OCI-M2 (cell line): ENCODE measurements around the gene BPIFA3.
"Not testable (repeated sequence)": the region's sequence is repeated elsewhere in the genome, so short reads cannot be mapped to it uniquely, and the experiment has no call there.

Experiments used
- DNase-seq: peaks from one replicate; lab custom pipeline; 2025; ENCODE audit not compliant: unreplicated experiment; lab: John Stamatoyannopoulos, UW

BPIFA3 gene

DNA sequence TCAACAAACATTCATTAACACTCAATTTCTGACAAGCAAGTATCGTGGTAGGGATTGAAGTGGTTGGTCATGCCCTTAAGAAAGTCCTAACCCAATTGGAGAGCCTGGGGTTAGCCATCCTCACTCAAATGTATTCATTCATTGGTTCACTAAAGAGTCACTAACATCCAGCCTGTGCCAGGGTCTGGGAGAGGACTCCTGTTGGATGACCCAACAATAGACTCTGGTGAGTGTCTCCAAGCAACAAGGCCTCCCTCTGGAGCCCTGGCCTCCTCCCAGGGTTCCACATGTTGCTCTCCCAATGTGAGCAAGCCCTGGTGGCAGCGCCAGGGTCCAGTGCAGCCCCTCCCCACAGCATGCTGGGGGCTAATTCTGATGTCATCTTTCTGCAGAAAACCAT lies at the start of gene BPIFA3:
TSS of gene BPIFA3 (plus strand) at position 301 of the 400 bp plus-strand sequence. CDS start 185 bp downstream, outside the sequence.
- DNase-seq: no peak

DNA sequence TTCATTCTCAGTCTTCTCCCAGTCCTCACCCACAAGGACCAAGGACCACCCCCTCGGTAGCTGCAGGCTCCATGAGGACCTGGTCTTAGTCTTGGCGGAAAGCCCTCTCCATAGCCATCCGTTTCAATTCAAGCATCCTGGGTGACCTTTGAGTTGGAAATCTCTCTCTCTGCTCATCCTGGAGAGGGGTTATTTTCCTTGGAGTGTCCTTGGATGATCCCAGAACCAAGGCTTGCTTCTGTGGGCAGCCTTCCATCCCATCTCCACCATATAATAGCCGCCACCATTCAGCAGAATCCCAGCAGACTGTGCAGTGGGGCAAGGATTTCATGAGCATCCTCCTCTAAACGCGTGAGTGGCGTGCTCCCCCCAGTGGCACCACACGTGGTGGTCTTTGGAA lies 49.3 kb upstream of the BPIFA3 start, which contains the start of gene BPIFA2:
TSS of gene BPIFA2 (plus strand) at position 301 of the 400 bp plus-strand sequence. CDS start 987 bp downstream, outside the sequence.
- no peak for DNase-seq

DNA sequence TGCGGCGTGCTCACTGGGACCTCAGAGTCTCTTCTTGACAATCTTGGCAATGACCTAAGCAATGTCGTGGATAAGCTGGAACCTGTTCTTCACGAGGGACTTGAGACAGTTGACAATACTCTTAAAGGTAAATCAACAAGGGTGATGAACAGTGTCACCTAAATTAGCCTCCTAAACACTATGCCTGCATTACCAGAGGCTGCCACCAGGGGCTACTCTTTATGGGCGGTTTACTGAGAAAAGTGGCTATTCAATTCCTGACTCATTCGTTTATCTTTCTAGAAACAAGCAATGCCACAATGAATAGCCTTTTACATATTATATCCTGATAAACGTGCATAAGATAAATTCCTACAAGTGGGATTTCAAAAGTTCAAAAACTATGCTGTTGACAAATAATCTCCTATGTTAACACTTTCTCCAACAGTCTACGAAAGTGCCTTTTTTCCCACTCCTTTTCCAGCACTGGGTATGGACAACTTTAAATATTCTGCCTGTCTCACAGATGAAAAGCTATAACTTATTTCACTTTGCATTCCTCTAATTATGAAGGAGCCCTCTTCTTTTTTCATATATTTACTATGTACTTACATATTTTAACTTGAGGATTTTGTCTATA lies 47.9 kb upstream of the BPIFA3 start:
- DNase-seq: no peak

DNA sequence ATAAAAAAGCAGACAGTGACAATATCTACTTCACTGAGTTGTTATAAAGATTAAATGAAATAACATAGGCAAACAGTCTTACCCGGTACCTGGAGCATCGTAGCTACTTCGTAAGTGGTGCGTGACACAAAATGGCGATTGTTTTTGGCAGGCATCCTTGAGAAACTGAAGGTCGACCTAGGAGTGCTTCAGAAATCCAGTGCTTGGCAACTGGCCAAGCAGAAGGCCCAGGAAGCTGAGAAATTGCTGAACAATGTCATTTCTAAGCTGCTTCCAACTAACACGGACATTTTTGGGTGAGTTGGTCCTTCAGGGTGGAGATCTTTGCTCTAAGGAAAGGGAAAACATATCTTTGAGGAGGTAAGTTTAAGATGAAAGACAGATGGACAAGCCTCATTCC lies 44.4 kb upstream of the BPIFA3 start:
- no peak for DNase-seq

DNA sequence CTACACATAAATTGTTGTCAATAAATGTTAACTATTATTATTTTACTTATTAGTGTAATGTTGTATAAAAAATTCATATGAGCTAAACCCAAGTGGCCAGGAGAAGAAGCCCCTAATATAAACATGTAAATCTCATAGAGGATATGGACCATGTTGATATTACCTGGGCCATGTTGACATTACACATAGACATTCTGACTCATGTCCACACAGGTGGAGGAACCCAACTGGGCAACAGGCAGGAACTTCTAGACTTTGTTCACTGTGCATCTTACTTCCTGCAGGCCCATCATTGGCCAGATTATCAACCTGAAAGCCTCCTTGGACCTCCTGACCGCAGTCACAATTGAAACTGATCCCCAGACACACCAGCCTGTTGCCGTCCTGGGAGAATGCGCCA lies 42.0 kb upstream of the BPIFA3 start:
- no peak for DNase-seq

DNA sequence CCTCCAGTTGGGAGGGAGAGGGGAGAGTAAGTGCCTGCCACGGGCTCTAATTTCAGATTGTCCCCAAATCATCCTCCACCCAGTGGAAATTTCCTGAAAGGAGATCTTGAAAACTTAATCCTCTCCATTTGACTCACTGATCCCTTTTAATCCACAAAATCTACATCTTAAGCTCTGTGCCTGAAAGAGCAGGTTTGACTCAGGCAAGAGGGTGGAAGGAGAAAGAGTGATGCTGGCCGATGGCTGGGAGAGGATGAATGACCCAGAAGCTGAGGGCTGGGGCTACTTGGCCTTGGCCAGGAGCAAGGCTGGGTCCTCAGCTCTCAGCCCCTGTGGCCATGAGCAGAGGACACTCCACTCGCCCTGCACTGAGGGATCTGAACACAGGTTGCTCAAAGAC lies 41.1 kb upstream of the BPIFA3 start:
- no peak for DNase-seq

DNA sequence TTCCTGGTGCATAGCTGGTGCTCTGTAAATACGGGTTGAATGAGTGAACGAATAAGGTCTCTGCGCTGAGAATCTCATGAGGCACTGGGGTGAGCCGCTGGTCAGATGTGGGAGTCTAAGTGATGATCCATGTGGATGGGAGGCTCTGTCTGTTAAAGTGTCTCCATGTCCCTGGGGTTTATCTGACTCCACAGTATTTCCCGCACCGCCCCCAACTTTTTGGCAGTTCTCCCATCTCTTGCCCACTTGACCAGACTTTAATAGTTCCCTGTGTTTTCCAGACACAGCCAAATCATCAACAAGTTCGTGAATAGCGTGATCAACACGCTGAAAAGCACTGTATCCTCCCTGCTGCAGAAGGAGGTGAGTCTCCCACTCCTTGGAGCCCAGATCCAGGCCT lies 39.3 kb upstream of the BPIFA3 start:
- DNase-seq: no peak

DNA sequence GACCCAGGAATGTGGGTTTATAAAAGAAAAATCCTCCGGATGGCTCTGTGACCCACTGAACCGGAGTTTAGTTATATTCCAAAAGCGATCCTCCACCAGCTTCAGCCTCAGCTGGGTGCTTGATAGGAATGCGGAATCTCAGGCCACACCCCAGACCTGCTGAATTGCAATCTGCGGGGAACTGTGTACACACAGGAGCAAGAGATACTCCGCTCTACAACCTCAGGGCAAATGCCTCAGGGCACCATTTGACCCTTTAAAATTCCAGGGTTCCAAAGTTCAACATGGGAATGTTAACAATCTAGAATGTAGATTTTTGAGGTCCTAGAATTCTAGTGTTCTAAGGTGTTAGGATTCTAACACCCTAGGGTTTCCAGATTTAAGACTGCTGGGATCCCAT lies 38.4 kb upstream of the BPIFA3 start:
- DNase-seq: no peak

DNA sequence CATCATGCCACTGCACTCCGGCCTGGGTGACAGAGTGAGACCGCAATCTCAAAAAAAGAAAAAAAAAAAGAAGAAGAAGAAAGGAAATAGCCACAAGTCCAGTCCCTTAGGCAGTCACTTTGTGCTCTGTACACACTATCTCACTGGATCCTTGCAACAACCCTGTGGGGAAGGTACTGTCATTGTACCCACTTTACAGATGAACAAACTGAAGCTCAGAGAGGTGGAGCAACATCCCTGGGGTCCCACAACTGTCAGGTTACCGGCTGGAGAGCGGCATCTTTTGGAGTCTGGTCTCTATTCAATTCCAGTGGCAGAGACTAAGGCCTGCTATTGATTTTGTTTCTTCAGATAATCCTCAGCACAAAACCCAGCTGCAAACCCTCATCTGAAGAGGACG lies 37.0 kb upstream of the BPIFA3 start:
- no peak for DNase-seq

DNA sequence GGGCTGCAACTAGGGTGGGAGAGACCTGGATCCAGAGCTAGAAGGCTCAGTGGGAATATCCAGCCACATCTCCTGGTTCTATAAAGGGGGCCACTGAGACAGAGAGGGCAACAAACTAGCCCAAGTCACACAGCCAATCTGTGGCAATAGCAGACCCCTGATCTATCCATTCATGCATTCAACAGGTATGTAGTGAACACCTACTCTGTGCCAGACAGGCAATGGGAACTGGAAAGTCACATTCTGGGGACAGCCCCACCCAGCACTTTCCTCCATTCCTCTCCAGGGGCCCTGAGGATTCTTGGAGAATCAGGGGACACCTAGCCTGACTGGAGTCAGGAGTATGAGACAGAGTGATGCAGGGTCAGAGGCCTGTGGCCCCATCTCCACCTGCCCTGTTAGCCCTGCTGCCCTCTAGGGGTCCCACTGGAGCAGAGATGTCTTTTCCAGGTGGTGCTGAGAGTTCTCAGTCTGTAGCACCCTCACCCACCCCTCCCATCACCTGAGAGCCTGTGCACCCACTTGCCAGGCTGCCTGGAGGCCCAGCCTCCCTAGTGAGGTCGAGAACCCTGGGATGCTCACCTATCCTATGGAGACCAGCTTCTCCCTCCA lies 35.6 kb upstream of the BPIFA3 start:
- no peak for DNase-seq

DNA sequence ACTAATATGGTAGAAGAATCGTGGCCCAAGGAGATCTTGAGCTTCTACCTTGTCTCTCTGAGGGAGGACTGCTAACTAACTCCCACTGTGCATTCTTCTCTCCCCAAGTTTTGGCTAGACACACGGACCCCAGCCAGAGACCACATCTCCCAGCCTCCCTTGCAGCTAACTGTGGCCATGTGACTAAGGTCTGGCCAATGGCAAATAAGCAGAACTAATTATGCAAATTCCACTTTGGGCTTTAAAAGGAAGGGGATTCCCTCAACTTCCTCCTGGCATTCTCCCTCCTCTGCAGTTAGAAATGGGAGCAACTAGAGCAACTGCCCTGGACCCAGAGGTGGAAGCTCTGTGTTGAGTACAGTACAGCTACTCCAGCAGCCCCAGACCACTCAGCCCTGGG lies 33.8 kb upstream of the BPIFA3 start:
- DNase-seq: no peak

DNA sequence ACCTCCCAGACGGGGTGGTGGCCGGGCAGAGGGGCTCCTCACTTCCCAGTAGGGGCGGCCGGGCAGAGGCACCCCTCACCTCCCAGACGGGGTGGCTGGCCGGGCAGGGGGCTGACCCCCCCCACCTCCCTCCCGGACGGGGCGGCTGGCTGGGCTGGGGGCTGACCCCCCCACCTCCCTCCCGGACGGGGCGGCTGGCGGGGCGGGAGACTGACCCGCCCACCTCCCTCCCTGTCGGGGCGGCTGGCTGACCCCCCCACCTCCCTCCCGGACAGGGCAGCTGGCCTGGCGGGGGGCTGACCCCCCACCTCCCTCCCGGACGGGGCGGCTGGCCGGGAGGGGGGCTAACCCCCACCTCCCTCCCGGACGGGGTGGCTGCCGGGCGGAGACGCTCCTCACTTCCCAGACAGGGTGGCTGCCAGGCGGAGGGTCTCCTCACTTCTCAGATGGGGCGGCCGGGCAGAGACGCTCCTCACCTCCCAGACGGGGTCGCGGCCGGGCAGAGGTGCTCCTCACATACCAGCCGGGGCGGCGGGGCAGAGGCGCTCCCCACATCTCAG lies 32.0 kb upstream of the BPIFA3 start:
- not testable (repeated sequence) for DNase-seq

DNA sequence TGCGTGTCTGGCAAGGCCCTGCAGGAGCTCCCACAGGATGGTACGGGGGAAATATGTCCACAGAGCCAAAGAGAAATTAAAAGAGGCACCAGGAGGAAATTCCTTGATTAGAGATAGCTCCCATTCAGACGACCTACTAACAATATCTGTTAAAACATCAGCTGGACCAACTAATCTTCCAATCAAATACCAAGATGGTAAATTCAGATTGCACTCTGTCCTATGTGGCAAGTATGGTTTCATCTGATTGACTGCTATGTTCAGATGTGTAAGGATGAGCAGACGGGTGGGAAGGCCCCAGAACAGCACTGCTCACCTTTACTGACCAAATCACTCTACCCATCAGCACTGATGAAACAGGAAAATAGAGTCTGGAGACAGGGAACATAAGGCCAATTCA lies 29.7 kb upstream of the BPIFA3 start:
- DNase-seq: no peak

DNA sequence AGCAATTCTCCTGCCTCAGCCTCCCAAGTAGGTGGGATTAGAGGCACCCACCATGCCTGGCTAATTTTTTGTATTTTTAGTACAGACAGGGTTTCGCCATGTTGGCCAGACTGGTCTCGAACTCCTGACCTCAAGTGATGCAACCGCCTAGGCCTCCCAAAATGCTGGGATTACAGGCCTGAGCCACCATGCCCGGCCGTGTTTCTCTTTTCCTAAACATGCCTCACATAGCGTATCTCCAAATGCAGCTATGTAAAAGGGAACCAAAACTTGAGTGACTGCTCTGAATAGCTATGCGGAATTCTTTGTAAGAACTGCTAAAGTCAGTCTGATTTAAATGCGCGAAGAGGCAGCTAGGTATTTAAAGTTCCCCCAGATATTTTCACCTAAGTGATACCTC lies 28.7 kb upstream of the BPIFA3 start:
- DNase-seq: no peak

DNA sequence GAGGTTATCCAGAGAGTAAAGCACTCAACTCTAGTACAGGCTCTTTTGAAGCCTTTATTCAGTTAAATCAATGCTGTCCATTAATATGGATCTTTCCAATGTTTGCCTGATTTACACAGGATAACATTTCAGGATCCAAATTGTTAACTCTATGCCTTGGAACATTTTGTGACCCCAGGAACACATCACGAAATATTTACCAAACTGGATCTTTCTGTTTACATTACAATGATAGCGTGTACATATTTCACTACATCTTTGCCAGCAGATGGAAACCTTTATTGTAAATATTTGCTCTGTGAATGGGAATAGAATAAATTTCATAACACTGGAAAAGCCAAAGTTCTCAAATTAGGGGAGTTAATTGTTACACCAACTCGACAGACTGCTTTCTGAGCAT lies 25.7 kb upstream of the BPIFA3 start:
- no peak for DNase-seq

DNA sequence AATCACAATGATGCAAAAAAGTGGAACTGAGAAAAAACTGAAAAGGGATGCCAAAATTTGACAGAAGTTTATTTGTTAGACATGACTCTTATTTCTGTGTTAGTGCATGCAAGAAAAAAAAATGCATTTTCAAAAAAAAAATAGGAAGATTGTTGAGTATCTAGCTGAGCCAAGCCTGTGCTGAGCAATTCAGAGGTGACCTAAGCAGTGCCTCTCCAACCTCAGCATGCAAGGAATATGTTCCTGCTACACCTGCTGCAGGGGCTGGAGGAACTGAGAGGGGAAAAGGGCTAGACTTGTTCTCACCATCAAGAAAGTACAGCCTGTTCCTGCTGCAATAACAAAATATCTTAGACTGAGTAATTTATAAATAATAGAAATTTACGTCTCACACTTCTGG lies 25.2 kb upstream of the BPIFA3 start:
- DNase-seq: no peak

DNA sequence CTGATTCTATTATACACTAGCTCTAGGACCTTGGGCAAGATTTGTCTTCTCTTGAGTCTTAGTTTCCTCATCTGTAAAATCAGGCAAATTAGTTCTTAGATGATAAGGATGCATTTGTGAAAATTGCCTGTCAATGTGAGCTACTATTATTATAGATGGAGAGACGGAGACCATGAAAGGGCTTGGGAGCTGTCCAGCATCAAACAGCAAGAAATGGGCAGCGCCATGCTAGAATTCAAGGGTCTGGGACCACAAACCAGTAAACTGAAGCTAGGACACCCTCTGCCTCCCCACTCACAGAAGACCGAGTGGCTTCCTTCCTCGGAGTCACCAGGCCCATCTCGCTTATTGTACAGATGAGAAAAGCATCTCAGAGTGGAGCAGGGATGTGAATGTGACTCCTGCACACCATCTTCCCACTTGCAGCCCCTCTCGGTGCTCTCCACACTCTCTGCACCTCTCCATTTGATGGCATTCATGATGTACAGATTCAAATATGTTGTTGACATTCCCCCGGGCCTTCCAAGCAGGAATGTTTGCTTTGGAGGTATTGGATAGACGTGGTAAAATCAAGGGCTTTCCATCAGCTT lies 24.1 kb upstream of the BPIFA3 start:
- no peak for DNase-seq

DNA sequence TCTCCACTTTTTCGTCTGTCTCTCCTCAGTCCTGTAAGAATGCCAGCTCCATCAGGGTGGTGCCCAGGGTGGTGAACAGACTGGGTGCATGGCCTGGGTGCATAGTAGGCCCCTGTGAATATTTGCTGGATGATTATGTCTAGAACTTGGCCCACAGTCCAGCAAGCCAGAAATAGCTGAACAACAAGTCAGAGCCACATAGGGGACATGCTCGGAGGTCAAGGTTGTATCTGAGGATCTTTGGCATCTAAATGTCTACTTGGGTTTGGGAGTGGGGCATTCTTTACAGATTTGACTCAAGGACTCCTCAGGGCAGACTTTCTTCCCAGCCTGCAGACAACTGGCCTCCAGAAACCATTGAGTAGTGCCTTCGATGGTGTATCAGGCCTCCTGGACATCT lies 18.1 kb upstream of the BPIFA3 start:
- DNase-seq: no peak

DNA sequence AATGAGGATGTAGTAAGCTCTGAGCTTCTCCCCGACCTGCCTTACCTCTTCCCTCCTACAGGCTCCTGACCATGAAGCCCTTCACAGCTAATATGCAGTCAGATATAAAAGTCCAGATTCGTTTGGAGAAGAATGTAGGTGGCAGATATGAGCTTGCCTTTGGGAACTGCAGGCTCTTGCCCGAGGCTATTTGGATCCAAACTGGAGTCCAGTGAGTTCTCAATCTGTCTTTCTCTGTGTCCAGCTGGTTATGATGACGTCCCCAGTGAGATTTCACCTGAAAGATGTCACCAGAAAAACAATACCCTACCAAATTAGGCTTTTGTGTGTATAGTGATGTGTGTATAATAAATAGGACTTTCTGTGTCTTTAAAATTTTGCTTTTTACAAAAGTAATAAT lies 14.7 kb upstream of the BPIFA3 start:
- no peak for DNase-seq

DNA sequence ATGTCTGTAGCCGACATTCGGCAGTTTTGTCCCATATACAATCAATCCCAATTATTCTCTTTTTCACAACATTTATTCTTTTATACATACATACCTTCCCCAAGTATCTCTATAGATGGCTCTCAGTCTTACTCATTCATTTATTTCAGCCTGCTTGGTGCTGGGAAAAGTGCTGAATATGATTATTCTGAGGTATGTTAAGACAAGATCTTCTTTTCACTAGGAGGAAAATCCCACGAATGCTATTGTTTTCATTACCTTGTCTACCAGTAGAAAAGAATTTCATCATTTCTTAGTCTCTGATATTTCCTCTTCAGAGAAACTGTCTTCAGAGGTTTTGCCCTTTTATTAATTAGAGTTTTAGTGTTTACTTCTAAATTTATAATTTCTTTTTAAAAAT lies 13.7 kb upstream of the BPIFA3 start:
- DNase-seq: no peak

DNA sequence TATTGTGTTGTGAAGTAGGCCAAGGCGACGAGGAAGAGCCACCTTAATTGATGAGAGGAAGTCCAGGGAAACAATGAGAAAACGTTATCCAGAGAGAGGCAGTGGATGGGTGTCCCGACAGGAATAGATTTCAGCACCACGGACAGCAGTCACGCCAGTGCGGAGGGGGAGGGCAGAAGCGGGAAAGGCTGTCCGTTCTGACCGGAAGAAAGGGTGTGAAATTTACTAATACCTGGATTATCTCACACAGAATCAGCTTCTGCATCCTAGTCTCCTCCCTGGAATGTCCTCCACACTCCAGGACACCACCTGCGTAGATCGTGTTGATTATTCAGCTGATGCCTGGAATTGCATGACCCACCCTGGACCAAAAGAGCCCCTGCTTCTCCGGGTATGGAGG lies 7.4 kb upstream of the BPIFA3 start:
- no peak for DNase-seq

DNA sequence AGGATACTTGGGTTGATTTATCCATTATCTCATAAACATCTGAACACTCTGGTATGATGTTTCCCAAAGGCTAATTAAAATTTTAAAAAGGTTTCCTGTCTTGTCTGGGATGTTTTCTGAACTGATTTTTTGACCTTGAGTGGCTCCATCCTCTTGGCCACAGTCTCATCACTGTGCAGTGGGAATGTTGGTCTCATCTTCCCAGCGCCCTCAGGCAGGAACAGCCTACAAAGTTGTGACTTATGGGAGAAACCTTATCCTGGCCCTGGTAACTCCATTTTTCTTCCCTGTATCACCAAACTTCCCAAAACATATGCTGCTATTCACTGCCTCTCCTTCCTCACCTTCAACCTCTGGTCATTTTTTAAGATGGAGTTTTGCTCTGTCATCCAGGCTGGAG lies 6.8 kb upstream of the BPIFA3 start:
- no peak for DNase-seq
